NCI-H1092 (cell line): ENCODE measurements around the gene PIP5K1B.

Experiments used
- DNase-seq: peaks from one replicate; lab custom pipeline; 2025; lab: John Stamatoyannopoulos, UW

Gene PIP5K1B

DNA sequence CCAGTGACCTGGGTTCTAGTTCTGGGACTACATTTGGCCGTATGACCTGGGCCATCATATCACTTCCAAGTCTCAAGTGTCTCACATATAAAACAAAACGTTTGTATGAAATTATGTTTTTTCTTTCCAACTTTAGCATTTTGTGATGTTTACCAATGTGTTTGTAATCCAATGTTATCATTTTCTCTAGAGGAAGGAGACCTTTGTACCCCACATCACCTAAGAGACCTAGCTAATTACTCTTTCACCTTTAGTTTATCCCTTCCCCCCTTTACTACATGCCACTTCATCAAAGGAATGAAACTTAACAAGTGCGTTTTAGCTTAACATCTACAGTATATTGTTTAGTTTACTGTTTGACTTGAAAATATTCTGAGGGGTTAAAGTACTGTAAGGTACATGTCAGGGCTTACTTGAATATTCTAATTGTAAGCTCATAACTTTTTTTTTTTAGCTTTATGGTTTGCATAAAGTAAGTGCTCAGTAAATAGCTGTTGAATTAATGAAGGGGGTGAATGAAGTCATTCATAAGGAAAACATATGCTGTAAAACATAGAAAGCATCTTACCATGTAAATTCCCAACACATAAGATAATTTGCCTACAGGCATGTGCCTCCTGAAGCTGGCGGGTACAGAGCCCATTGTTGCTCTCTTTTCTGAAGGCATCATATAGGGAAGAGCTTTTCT lies 2.9 kb downstream of the PIP5K1B start:
- DNase-seq: no peak

GRCh38 chr9:68708513-68708912 lies 3.5 kb downstream of the PIP5K1B start:
- no peak for DNase-seq

GRCh38 chr9:68709291-68710110 lies 4.5 kb downstream of the PIP5K1B start:
- DNase-seq: no peak

GRCh38 chr9:68710111-68710471 lies 5.1 kb downstream of the PIP5K1B start:
- DNase-seq: no peak

GRCh38 chr9:68711281-68711680 lies 6.2 kb downstream of the PIP5K1B start:
- DNase-seq: no peak

GRCh38 chr9:68711932-68712331 lies 6.9 kb downstream of the PIP5K1B start:
- no peak for DNase-seq

- no peak for DNase-seq
Observed at GRCh38 chr9:68714416-68715180, 9.6 kb downstream of the PIP5K1B start.

GRCh38 chr9:68715181-68715456 lies 10.1 kb downstream of the PIP5K1B start:
- DNase-seq: no peak

DNA sequence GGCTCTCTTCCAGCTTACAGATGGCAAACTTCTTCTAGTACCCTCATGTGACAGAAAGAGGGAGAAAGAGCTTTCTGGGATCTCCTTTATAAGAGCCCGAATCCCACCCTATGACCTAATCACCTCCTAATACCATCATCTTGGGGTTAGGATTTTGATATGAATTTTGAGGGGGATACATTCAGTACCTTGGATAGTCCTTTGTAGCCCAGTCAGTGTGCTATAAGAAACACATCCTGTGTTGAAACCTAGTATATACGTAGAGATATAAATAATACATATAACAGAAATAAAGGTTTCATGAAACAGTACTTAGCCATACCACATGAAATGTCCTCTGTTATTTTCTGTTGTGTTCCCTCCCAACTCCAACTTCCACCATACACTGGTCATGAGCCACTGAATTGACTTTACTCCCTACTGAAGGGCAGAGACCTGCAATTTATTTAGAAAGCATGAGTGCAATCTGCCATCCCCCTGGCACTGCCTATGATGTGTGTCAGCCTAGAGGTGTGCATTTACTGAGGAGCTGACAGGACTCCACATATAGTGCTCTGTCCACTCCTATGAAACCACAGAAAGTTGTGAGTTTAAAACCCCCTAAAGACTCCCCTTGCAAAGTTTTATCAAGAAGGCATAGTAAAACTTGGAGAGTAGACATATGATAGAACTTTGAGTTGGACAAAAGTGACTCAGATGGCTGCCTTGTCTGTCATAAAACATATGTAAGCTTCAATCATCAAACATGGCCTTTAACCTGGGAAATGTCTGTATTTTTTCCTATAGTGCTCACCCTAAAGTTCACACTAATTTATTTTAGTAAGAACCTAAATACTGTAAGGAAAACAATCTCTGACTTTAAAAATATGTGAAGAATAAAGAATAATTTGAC lies 12.8 kb downstream of the PIP5K1B start:
- no peak for DNase-seq

DNA sequence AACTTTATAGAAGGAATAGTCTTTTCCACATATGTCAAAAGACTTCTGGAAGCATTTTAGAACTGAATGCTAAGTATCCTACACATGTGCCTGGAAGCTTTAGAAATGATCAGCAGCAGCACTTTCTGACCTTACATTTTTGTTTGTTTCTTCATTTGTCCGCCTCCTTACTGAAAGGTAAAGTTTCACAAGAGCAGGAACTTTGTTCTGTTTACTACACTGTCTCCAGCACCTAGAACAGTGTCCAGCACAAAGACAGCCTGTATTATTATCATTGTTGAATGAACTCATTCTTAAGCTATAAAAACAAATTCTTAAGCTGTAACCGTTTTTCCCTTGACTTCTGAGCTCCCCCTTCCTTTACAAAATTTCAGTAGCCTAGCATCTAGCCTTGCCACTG lies 14.8 kb downstream of the PIP5K1B start:
- DNase-seq: no peak

- DNase-seq: no peak
Observed at GRCh38 chr9:68720656-68721313, 15.7 kb downstream of the PIP5K1B start.

DNA sequence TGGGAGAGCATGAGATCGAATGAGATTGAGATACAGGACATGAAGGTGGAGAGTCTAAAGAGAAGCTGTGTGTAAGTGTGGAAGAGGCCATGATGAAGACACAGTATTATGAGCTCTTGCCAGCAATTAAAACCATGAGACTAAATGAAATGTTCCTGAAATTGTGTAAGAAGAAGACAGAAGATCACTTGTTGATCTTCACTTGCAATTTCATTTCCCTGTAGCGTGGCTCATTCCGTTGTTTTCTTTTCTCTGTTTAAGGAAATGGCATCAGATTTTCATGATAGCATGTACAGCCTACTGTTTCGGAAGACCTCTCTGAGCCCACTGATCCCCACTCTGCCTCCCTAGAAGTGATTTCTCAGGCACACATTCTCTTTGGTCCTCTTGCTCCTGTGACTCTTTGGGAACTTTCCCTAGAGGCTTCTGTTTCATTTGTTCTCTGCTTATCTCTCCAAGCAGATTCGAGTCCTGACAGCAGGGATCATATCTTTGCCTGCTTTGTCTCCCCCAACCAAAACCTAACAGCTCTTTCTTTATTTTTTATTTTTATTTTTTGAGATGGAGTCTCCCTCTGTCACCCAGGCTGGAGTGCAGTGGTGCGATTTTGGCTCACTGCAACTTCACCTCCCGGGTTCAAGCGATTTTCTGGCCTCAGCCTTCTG lies 16.8 kb downstream of the PIP5K1B start:
- no peak for DNase-seq

- no peak for DNase-seq
Observed at GRCh38 chr9:68725070-68725469, 20.0 kb downstream of the PIP5K1B start.

GRCh38 chr9:68726489-68726888 lies 21.4 kb downstream of the PIP5K1B start:
- no peak for DNase-seq

DNA sequence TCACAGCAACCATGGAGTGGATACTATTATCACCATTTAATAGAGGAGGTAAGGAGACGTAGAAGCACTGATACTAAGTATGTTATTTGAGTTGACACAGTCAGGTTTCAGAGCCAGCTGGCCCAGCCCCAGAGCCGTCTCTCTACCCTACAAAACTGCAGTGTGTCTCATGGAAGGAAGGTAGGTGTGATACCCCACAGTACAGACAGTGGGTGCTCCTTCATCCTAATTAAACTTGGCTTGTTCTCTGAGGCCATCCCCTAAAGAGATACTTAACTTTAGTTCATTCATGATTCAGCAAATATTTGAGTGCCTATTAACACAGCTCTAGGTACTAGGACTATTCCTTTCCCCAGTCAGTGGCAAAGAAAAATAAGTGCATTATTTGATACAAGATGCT lies 22.6 kb downstream of the PIP5K1B start:
- DNase-seq: no peak

DNA sequence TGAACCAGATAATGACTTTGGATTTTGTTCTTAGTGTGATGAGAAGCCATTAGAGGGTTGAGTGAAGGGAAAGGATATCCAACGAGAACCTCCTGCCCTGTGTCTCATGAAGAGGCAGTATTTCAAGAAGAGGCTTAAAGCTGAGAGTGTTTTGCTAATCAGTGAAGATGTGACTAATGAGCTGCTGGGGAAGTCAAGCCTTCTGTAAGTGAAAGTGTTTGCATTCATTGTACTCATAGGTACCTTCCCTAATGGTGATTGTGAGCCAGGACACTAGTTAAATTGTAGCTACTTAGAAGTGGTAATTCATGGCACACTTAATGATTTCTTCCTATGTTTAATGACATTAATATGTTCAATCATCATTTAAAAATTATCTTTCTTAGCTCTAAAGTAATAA lies 23.7 kb downstream of the PIP5K1B start:
- DNase-seq: no peak

DNA sequence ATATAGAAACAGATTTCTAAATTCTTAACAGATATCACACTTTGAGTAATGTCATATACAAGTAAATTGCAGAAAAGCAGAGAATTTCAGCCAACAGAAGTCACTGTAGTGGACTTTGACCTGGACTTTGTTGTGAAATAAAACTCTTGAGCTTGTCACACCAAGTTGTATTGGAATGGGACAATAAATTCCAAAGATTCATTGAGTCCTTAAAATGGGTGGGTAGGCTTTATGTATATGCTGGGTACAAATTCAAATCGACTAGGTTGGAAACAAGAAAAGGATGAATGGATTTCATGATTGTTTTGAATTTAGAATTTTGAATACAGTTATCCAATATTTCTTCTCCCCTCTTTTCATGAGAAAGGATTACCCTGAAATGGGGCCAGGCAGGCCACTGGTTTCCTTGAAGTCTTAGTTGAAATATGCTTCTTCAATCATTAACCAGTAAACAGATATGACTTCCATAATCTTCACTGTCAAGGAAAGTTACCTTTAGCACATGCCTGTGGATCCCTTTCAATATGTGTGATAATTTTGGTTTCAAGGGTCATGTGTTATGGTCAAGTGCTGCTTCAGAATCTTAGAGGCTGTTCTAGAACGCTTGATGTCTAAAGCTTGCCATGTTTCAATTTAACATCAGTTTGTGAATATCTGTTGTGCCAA lies 25.7 kb downstream of the PIP5K1B start:
- no peak for DNase-seq

- DNase-seq: no peak
Observed at GRCh38 chr9:68731857-68732256, 26.8 kb downstream of the PIP5K1B start.

DNA sequence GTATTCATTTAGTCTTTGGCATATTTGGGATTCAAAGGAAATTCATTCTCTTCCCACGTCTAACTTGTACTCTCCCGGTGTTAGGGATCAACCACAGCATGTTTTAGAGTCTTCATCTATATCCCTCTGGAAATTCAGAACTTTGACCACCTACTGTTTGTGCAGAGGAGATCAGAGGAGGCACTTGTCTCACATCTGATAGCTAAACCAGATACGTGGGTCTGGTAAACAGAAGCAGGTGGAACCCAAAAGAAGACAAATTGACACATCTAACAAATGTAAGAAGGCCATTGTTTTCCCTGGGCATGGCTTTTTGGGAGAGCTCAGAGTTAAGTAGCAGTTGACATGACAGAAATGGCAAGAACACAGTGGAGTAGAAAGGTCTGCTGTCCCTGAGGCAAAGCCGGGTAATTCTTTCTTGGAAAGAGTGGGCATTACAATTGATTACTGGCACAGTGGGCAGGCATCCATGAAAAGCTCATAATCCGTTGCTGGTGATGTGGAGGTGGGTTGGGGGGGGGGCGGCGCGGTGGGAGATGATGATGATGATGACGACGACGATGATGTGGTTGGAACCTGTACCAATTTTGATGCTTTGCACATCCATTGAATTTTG lies 27.5 kb downstream of the PIP5K1B start:
- DNase-seq: no peak

GRCh38 chr9:68733021-68733405 lies 28.0 kb downstream of the PIP5K1B start:
- no peak for DNase-seq
